ENCODE results near the gene CCT7. TPM values are rescaled to one million over a fixed set of nuclear protein-coding genes. Genes with fewer than 3 reads are reported as not detected.

Gene CCT7
- total and polyA plus RNA-seq, 2 experiments from 2014 or later, result 190 to 197 TPM

DNA sequence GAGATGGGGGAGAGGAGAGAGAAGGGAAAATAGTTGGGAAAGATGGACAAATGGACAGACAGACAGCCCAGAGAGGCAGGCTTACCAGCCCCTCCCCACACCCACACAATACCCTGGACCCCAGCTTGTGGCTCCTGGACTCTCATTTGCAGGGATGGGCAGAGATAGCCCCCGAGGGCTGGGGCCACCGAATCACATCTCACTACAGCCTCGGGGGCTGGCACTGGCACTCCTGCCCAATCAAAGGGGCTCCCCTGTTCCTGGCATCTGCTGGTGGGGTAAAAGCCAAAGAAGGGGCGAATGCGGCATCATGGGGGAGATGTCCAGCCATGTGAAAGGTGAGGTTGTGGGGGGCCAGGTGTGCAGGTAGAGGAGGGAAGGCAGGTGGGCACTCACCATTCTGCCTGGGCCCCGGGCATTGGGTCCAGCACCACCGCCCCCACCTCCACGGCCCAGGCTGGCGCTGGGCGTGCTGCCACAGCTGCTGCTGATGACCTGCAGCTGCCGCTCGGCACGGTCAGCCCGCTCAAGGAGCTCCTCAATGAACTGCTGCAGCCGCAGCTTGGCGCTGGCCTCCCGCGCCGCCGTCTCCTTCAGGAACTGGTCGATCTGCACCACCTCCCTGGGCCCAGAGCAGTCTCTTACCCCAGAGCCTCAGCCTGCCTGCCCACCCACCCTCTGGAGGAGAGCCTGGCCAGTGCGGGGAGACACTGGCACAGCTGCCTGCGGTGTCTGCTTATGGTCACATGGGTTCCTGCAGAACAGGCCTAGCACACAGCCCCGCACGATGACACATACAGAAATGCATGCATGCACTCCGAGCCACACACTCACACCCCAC is 32.2 kb downstream of the CCT7 start:
- no peaks in the 10 kb centered on the region for H4K20me1 ChIP-seq (ENCODE audit: insufficient read depth, poor library complexity, severe bottlenecking)
- WGBS (ENCODE audit: low lambda C conversion rate, missing lambda C conversion rate), result 90% methylated on average over 26 of the region's 26 CpGs
- no peaks in the 10 kb centered on the region for H3K9me2 ChIP-seq (replicated peaks; ENCODE audit: insufficient read depth)
- H3K9me3 ChIP-seq (ENCODE audit: low read depth), result no peaks in the 10 kb centered on the region
- DNase-seq (ENCODE audit: low spot score), result no peak
- TF ChIP-seq EZH2 (IDR thresholded peaks at IDR 0.05; ENCODE audit: borderline replicate concordance), result no peak
- TF ChIP-seq EZH2phosphoT487 (IDR thresholded peaks at IDR 0.05; ENCODE audit: low read depth, severe bottlenecking, unreplicated experiment), result no peak
- TF ChIP-seq, protein P1, sequence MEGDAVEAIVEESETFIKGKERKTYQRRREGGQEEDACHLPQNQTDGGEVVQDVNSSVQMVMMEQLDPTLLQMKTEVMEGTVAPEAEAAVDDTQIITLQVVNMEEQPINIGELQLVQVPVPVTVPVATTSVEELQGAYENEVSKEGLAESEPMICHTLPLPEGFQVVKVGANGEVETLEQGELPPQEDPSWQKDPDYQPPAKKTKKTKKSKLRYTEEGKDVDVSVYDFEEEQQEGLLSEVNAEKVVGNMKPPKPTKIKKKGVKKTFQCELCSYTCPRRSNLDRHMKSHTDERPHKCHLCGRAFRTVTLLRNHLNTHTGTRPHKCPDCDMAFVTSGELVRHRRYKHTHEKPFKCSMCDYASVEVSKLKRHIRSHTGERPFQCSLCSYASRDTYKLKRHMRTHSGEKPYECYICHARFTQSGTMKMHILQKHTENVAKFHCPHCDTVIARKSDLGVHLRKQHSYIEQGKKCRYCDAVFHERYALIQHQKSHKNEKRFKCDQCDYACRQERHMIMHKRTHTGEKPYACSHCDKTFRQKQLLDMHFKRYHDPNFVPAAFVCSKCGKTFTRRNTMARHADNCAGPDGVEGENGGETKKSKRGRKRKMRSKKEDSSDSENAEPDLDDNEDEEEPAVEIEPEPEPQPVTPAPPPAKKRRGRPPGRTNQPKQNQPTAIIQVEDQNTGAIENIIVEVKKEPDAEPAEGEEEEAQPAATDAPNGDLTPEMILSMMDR (IDR thresholded peaks at IDR 0.05; ENCODE audit: poor library complexity), result no peak
- no peak overlapping the region for H3K4me2 ChIP-seq
- H2AFZ ChIP-seq, result no peak overlapping the region
- H3K36me3 ChIP-seq (replicated peaks; ENCODE audit: insufficient read depth, low read depth), result no peaks in the 10 kb centered on the region
- H3K27me3 ChIP-seq, result peaks cover 37% of the 10 kb centered on the region
- H3K79me2 ChIP-seq, result no peaks in the 10 kb centered on the region
- H3K27ac ChIP-seq, result no peak overlapping the region
- H3K4me1 ChIP-seq (ENCODE audit: insufficient read depth), result peaks cover 10% of the 10 kb centered on the region
- no peak overlapping the region for H3K4me3 ChIP-seq

DNA sequence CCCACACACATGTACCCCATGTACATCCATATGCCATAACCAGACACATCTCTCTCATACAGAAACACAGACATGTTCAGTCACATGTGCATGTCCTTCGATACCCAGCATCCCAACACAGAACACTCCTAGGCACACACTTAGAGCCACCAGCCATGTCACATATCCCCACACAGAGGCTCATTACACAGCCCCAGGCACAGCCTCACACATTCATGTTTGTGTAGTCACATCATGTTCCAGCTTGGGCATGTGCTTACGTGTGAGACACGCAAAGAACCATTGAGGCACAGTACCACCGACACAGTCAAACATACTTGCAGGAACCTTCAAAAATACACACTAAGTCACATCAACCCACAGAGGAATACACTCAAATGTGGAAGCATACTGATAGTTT is 32.9 kb downstream of the CCT7 start:
- peaks cover 37% of the 10 kb centered on the region for H3K27me3 ChIP-seq
- H3K4me1 ChIP-seq (ENCODE audit: insufficient read depth), result peaks cover 10% of the 10 kb centered on the region
- no peak overlapping the region for H2AFZ ChIP-seq
- TF ChIP-seq EZH2 (IDR thresholded peaks at IDR 0.05; ENCODE audit: borderline replicate concordance) (no peak), EZH2phosphoT487 (IDR thresholded peaks at IDR 0.05; ENCODE audit: low read depth, severe bottlenecking, unreplicated experiment) (no peak)
- TF ChIP-seq, protein P1 (IDR thresholded peaks at IDR 0.05; ENCODE audit: poor library complexity), result no peak
- 95% methylated on average over 4 of the region's 4 CpGs for WGBS (ENCODE audit: low lambda C conversion rate, missing lambda C conversion rate)
- H3K4me3 ChIP-seq, result no peak overlapping the region
- no peak for DNase-seq (ENCODE audit: low spot score)
- H3K9me3 ChIP-seq (ENCODE audit: low read depth), result no peaks in the 10 kb centered on the region
- H3K79me2 ChIP-seq, result no peaks in the 10 kb centered on the region
- H3K27ac ChIP-seq, result no peak overlapping the region
- H3K36me3 ChIP-seq (replicated peaks; ENCODE audit: insufficient read depth, low read depth), result no peaks in the 10 kb centered on the region
- H3K9me2 ChIP-seq (replicated peaks; ENCODE audit: insufficient read depth), result no peaks in the 10 kb centered on the region
- no peak overlapping the region for H3K4me2 ChIP-seq
- no peaks in the 10 kb centered on the region for H4K20me1 ChIP-seq (ENCODE audit: insufficient read depth, poor library complexity, severe bottlenecking)

DNA sequence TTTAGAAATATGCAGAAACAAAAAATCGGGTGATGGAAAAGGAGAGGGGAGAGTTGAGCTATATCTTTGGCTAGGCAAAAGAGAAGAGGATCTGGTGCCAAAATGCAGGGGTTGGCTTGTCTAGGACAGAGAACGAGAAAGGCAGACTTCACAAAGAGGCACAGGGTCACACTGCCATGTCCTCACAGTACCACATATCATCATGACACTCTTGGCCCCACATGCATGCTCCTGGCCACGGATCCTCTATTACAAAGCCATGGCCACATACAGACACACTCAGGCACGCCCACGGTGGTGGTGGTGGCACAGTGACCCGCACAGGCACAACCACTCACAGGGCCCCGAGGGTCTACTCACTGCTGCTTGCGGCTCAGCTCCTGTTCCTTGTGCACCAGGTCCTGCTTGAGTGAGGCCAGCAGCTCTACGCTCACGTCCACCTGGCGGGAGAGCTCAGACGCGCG is 34.3 kb downstream of the CCT7 start:
- no peak for DNase-seq (ENCODE audit: low spot score)
- 44% methylated on average over 13 of the region's 14 CpGs for WGBS (ENCODE audit: low lambda C conversion rate, missing lambda C conversion rate)

More for the DNA sequence above, 34.3 kb downstream of the CCT7 start:
- Histone ChIP-seq H3K27me3 (peaks cover 37% of the 10 kb centered on the region), H3K36me3 (replicated peaks; ENCODE audit: insufficient read depth, low read depth) (no peaks in the 10 kb centered on the region), H3K9me3 (ENCODE audit: low read depth) (no peaks in the 10 kb centered on the region), H3K4me2 (peak overlapping the region; percentile 95), H3K4me3 (no peak overlapping the region), H3K79me2 (no peaks in the 10 kb centered on the region), H3K9me2 (replicated peaks; ENCODE audit: insufficient read depth) (no peaks in the 10 kb centered on the region), H2AFZ (peak overlapping the region; percentile 76), H4K20me1 (ENCODE audit: insufficient read depth, poor library complexity, severe bottlenecking) (no peaks in the 10 kb centered on the region), H3K27ac (no peak overlapping the region), H3K4me1 (ENCODE audit: insufficient read depth) (peaks cover 10% of the 10 kb centered on the region)
- TF ChIP-seq EZH2phosphoT487 (IDR thresholded peaks at IDR 0.05; ENCODE audit: low read depth, severe bottlenecking, unreplicated experiment), result no peak
- TF ChIP-seq, protein P1 (IDR thresholded peaks at IDR 0.05; ENCODE audit: poor library complexity), result no peak

Data from hepatocyte (in vitro differentiated cells).